Kidney epithelial cell (primary cell): ENCODE measurements around the gene GALNT17. TPM values are rescaled to one million over a fixed set of nuclear protein-coding genes. Genes with fewer than 3 reads are reported as not detected.

Experiments
- DNase-seq: peaks from one replicate; pipeline ENCODE4 v3.0.0-alpha.2; 2010; ENCODE audit warnings: low read depth
- H3K27me3 ChIP-seq: 2 replicates; pipeline ENCODE4 v1.6.0; 2011; ENCODE audit warnings: low read length; ENCODE audit not compliant: control insufficient read depth, insufficient read depth
- H3K36me3 ChIP-seq: 2 replicates; pipeline ENCODE4 v1.5.1; 2011; ENCODE audit warnings: low read length; ENCODE audit not compliant: control insufficient read depth, insufficient read depth
- H3K4me3 ChIP-seq: 2 replicates; pipeline ENCODE4 v1.5.1; 2011; ENCODE audit warnings: low read depth, mild to moderate bottlenecking, control low read depth, low read length
- total RNA-seq: library from RNA; depleted of rRNA; stranded (reverse); fragments of >200 nt; gene quantifications from 2 replicates; pipeline ENCODE4 v1.2.3, GENCODE V29; 2015
- TF ChIP-seq, protein P1 (sequence below): IDR thresholded peaks from 2 replicates; pipeline ENCODE4 v1.5.1; 2011; ENCODE audit warnings: mild to moderate bottlenecking, moderate library complexity, low read length, control low read depth, inconsistent platforms; ENCODE audit not compliant: insufficient read depth, poor library complexity, severe bottlenecking

The GALNT17 gene
- total RNA-seq, 1 donor from 2014 or later: 3.3 TPM

DNA sequence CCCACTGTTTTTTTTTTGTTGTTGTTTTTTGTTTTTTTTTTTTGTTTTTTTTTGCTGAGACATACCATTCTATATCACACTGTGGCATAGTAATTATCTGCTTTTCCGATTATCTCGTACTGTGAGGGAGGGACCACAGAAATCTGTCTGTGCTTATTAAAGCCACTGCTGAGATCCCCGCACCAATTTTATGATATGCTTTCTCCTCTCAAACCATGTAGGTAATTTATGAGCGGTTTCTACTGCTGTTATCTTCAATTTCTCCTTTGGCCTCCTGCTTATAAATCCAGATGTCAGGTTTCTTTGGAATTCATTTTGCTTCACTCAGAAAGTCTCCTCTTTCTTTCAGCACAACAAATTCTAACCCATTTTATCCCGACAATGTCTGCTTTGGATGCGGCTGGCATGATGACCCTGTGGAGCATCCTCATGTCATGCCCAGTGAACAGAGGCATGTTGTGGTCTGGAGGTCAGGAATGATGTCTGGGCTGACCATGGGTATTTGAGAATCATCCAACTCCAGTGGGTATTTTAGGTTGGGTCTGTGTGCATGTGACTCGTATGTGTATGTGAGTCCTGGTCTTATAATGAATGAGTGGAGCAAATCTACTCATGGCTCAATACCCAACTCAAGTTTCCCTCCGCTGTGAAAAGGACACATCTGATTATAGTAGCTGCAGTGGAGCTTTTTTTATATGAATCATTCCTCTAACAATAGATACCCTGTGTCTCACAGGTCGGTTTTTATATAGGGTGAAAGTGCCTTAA, 213.4 kb downstream of the GALNT17 start:
- H3K27me3 ChIP-seq: no peaks in the 10 kb centered on the region
- H3K36me3 ChIP-seq: no peaks in the 10 kb centered on the region
- TF ChIP-seq, protein P1, sequence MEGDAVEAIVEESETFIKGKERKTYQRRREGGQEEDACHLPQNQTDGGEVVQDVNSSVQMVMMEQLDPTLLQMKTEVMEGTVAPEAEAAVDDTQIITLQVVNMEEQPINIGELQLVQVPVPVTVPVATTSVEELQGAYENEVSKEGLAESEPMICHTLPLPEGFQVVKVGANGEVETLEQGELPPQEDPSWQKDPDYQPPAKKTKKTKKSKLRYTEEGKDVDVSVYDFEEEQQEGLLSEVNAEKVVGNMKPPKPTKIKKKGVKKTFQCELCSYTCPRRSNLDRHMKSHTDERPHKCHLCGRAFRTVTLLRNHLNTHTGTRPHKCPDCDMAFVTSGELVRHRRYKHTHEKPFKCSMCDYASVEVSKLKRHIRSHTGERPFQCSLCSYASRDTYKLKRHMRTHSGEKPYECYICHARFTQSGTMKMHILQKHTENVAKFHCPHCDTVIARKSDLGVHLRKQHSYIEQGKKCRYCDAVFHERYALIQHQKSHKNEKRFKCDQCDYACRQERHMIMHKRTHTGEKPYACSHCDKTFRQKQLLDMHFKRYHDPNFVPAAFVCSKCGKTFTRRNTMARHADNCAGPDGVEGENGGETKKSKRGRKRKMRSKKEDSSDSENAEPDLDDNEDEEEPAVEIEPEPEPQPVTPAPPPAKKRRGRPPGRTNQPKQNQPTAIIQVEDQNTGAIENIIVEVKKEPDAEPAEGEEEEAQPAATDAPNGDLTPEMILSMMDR: no peak
- DNase-seq: no peak
- no peak overlapping the region for H3K4me3 ChIP-seq

DNA sequence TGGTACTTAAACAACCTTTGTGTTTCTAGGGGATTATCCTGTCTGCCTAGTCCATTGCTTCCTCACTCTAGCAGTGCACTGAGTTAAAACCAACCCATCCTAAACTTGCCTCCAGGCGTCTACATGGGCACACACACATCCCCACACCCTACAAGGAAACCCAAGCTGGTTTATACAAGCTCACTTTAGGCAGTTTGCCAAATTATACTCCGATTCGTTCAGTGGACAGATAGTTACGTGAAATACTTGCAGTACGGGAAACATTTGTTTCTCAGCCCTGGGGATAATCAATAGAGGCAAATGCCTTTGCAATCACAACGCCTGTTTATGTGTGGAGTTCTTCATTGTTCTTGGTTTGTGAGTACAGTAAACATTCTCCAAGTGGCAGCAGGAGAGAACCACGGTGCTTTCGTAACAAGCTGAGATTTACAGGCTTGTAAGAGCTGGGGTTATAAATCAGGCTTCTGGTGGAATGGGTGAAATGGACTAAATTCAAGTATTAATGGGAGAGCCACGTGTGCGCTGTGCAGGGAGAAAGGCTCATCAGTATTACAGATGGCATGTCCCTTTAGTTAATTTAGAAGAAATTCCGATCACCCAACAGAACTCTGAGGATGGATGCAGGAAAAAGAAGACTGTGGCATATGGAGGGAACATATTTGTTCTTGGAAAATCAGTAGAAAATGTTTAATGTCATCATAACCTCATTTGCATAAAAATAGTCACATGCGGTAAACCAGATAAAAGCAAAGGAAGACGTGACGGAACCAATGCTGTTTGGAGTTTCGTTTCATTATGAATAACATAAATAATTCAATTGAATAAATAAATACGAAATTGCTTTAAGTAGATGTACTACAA, 217.1 kb downstream of the GALNT17 start:
- TF ChIP-seq, protein P1: no peak
- H3K36me3 ChIP-seq: no peaks in the 10 kb centered on the region
- DNase-seq: no peak
- H3K27me3 ChIP-seq: no peaks in the 10 kb centered on the region
- H3K4me3 ChIP-seq: no peak overlapping the region

DNA sequence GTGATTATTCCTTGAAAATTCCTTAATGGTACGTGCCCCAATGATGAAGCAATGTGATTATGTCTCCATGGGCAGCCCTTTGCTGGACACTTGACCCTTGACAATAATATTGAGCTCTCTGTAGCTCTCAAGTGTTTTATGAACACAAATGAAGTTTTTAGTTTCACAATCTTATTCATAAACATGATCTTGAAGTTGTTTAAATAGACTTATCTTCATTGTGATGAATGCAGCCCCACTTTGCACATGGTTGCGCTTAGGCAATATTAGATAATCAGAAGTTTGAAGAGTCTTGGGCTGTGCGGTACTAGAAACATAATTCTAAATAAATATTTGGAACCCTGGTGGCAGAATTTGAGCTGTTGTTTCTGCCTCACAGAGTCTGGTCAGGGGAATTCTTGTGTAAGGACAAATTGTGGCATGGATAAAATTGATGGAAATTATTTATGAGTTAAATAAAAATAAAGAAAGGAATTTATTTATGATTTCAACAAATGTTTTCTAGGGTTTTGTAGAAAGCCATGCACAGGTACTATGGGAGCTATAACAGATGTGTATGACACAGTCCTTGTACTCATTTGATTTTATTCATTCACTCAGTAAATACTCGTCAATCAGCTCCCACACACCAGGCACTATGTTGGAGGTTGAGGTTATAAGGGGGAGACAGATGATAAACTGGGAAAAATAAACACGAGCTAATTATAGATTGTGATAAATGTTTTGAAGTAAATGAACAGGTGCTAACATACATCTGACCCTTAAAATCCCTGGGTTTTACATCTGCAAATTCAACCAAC, 217.9 kb downstream of the GALNT17 start:
- DNase-seq: no peak
- TF ChIP-seq, protein P1: no peak
- Histone ChIP-seq H3K4me3 (no peak overlapping the region), H3K36me3 (no peaks in the 10 kb centered on the region), H3K27me3 (no peaks in the 10 kb centered on the region)

DNA sequence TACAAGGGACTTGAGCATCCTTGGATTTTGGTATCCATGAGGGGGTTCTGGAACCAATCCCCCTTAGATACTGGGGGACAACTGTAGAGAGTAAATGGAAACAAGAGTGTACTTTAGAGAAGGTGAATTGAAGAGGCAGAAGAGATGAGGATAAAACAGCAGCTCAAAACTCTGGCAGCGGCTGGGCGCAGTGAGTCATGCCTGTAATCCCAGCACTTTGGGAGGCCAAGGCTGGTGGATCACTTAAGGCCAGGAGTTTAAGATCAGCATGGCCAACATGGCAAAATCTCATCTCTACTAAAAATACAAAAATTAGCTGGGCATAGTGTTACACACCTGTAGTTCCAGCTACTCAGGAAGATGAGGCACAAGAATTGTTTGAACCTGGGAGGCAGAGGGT, 218.7 kb downstream of the GALNT17 start:
- Histone ChIP-seq H3K36me3 (no peaks in the 10 kb centered on the region), H3K4me3 (no peak overlapping the region), H3K27me3 (no peaks in the 10 kb centered on the region)
- TF ChIP-seq, protein P1: no peak
- no peak for DNase-seq

DNA sequence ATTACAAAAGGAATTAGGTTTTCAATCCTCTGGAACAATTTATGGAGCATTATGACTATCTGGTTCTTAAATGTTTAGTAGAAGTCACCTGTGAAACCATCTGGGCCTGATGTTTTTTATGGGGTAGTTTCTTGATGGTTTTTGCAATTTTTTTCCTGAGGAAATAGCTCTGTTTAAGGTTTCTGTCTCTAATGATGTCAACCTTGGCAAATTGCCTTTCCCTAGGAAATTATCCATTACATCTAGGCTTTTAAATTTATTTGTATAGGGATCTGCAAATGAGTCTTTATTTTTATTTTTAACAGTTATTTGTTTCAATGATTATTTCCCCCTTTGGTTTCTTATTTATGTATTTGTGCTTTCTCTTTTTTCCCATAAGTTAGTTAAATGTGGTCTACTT, 222.8 kb downstream of the GALNT17 start:
- no peak for DNase-seq
- TF ChIP-seq, protein P1: no peak
- Histone ChIP-seq H3K27me3 (no peaks in the 10 kb centered on the region), H3K4me3 (no peak overlapping the region), H3K36me3 (no peaks in the 10 kb centered on the region)
